GM12872 (cell line): Measurements from ENCODE around the gene CHST5.

ENCODE experiments used
- TF ChIP-seq, protein P1 (sequence below): IDR thresholded peaks from 3 replicates; pipeline ENCODE4 v1.5.1; 2011; ENCODE audit warnings: low read depth, mild to moderate bottlenecking, low read length, moderate library complexity; ENCODE audit not compliant: insufficient read depth

The CHST5 gene

DNA sequence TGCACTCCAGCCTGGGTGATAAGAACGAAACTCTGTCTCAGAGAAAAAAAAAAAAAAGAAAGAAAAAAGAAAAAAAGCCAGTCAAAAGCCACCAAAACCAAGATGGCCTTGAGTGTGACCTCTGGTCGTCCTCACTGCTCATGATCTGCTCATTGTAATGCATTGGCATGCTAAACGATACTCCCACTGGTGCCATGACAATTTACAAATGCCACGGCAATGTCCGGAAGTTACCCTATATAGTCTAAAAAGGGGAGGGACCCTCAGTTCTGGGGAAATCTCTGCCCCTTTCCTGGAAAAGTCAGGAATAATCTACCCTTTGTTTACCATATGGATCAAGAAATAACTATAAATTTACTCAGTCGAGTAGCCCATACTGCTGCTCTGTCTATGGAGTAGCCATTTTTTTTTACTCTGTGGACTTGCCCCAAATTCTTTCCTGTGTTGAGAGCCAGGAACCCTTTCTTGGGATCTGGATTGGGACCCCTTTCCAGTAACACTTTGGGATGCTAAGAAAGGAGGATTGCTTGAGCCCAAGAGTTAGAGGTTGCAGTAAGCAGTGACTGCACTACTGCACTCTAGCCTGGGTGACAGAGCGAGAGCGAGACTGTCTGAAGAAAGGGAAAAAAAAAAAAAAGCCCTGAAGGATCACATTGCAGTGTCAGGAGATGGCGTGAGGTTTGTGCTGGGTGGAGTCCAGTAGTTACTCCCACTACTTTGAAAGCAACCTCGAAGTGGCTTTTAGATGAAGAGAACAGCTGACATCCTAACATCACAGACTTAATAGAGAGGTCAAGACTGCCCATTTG, 23.9 kb upstream of the CHST5 start:
- TF ChIP-seq, protein P1, sequence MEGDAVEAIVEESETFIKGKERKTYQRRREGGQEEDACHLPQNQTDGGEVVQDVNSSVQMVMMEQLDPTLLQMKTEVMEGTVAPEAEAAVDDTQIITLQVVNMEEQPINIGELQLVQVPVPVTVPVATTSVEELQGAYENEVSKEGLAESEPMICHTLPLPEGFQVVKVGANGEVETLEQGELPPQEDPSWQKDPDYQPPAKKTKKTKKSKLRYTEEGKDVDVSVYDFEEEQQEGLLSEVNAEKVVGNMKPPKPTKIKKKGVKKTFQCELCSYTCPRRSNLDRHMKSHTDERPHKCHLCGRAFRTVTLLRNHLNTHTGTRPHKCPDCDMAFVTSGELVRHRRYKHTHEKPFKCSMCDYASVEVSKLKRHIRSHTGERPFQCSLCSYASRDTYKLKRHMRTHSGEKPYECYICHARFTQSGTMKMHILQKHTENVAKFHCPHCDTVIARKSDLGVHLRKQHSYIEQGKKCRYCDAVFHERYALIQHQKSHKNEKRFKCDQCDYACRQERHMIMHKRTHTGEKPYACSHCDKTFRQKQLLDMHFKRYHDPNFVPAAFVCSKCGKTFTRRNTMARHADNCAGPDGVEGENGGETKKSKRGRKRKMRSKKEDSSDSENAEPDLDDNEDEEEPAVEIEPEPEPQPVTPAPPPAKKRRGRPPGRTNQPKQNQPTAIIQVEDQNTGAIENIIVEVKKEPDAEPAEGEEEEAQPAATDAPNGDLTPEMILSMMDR: no peak

DNA sequence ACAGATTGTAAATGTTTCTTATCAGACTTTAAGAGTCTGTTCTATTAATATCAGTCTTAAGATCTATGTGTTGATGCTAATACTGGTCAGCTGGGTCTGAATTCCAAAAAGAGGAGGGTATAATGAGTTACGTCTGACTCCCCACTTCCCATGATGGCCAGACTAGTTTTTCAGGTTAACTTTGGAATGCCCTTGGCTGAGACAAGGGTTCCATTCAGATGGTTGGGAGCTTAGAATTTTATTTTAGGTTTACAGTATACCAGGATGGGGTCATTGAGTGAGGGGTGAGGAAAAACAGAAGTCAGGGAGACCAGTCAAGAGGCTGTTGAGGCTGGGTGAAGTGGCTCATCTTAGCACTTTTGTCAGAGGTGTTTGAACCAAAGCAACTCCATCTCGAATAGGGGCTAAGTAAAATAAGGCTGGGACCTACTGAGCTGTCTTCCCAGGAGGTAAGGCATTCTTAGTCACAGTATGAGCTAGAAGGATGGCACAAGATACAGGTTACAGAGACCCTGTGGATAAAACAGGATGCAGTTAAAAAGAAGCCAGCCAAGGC, 23.0 kb upstream of the CHST5 start:
- TF ChIP-seq, protein P1: no peak

DNA sequence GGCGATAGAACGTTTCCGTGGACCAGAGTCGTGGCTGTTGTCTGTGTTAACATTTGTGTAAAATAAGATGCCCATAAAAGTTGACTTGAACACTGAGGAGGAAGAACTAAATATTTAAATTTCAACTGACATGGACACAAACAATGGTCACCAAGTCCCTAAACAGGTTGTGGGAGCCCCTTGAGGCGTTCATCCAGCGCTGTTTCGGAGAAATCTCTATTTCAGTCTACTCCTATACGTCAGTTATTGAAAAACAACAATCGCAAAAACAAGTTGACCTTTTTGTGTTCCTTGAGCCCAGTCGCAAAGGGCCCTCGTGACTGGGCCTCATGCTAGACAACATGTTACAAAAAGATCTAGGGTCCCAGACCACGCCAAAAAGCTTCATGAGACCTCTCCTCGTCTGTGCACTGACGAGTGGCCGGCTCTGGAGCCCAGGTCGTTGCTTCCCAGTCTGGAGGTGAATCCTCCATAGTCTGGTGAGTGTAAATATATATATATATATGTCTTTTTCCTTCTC, 20.6 kb upstream of the CHST5 start:
- TF ChIP-seq, protein P1: no peak

DNA sequence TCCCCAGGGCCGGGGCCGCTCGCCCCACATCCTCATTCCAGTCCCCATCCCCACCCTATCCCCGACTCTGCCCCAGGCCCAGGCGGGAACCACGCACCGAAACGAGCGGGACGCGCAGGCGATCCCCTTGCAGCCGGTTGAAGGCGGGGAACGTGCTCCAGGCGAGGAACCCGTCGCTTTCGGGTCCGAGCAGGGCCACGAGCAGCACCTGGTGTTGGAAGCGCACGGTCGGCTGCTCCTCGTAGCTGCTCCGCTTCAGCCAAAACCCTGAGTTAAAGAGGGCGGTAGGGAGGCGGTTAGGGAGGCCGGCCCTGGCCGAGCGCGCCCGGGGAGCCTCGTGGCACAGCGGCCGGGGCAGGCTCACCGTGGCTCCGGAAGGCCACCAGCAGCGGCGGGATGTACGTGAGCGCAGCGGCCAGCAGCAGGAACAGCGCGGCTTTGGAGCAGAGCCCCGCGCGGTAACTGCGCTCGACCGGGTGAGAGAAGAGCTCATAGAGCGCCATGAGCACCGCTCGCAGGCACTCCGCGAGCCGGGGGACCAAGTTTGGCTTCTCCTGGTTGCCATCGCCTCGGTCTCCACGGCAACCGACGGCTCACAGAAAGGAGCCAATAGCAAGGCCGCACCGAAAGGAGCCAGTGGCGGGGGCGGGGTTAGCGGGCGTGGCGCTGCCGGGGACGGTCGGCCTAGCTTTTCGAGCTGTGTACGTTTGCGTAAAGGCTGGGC, 20.0 kb upstream of the CHST5 start, which contains the start of gene TMEM231:
TSS of gene TMEM231 (minus strand) at position 546 of the 724 bp plus-strand sequence. CDS start at position 503, 43 bp downstream.
- TF ChIP-seq, protein P1: 0 out of 3 replicates have a peak, but pooled peaks have one; percentile 10

DNA sequence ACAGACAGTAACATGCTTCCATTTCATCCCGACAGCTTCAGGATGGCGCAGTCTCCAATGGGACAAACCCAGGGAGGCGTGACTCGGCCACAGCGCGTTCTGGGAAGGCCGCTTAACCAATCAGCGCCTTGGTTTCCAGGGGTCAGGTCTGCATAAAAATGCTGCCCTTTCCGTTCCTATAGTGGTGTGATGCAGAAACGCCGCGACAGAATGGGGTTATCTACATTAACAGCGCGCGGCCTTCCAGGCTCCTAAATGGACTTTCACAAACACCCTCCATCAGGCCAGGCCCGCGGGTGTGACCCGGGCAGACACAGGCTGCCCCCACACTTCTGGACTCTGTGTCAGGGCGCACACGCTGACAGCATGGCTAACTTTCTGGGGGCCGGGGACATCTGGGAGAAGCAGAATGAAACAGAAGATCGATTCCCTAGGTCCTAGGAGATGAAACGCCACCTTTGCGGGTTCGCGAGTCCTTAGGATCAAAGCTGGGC, 19.4 kb upstream of the CHST5 start:
- TF ChIP-seq, protein P1: no peak

DNA sequence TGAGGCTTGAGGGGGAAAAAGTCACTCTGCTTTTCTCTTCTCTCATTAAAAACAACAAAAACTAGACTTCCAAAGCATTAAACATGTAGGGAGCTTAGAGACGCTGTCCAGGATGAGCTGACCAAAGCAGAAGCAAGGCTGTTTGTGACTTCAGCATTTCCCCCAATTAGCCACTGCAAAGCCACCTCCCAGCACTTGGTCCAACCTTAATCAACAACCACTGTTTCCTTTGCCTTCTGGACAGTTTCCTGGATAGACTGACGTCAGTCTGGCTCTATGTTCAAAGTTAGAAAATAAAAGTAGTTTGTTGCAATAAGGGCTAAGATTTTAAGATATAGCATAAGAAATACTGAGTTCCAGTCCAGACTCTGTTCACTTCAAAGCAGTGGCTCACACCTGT, 17.0 kb upstream of the CHST5 start:
- TF ChIP-seq, protein P1: no peak

DNA sequence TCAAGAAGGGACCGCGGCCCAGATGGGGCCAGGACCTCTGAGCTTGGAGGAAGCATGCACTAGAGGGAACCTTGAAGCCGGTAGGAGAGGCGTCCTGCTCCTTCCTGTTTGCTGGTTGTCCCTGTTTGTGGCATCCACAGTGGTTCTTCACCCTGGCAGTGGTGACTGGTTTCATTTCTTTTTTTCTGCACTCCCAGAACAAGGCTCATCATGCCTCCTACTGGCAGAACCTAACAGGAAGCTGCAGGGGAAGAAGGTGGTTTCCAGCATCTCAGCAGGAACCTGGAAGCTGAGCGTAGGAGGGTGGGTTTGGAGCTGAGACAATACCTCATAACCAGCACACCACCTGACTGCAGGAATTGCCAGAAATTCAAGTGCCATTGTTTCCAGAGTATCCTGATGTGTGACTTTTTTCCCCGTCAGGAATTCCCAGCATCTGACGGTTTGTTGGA, 14.3 kb upstream of the CHST5 start:
- TF ChIP-seq, protein P1: peak; percentile 75
